HEK293 (cell line): ENCODE measurements around the gene COQ8B.

Source experiments
- CTCF ChIA-PET: fragments of 350-600 bp; formaldehyde crosslinking; extraction: SDS; loops from one replicate; lab custom pipeline; 2021; ENCODE audit warnings: antibody characterized with exemption; lab: Yijun Ruan, JAX
- POLR2A ChIA-PET: fragments of 300-600 bp; formaldehyde crosslinking; extraction: SDS; loops from one replicate; lab custom pipeline; 2020; ENCODE audit warnings: antibody characterized with exemption, inconsistent platforms; lab: Yijun Ruan, JAX
- H3K27ac ChIP-seq: fragments of 200-500 bp; sonication (Bioruptor generic); 2 replicates; pipeline ENCODE4 v1.5.1; 2014; ENCODE audit warnings: low read depth, low read length, control low read depth, inconsistent platforms; ENCODE audit errors: extremely low read depth
- H3K36me3 ChIP-seq, 2 experiments: fragments of 200-500 bp in 1 of 2; sonication (Bioruptor generic) in 1 of 2; 1 replicate in 1 of 2; 2 replicates in 1 of 2; pipeline ENCODE4 v1.5.1; 2014 to 2017; ENCODE audit warnings: inconsistent platforms in 2 of 2, low read length in 2 of 2; ENCODE audit not compliant: control insufficient read depth in 2 of 2, insufficient read depth in 1 of 2
- H3K4me1 ChIP-seq: fragments of 200-500 bp; sonication (Bioruptor generic); 2 replicates; pipeline ENCODE4 v1.5.1; 2014; ENCODE audit warnings: mild to moderate bottlenecking, low read length, inconsistent platforms; ENCODE audit not compliant: control insufficient read depth, insufficient read depth
- H3K4me3 ChIP-seq: 2 replicates; pipeline ENCODE4 v1.5.1; 2011; ENCODE audit warnings: low read depth, mild to moderate bottlenecking, control low read depth, low read length, moderate library complexity
- H3K9me3 ChIP-seq: fragments of 200-500 bp; sonication (Bioruptor generic); 2 replicates; pipeline ENCODE4 v1.5.1; 2014; ENCODE audit warnings: low read depth, low read length, inconsistent platforms; ENCODE audit not compliant: control insufficient read depth, insufficient read depth
- BCL11A ChIP-seq: fragments of 450-650 bp; formaldehyde crosslinking; IDR thresholded peaks from 2 replicates; pipeline ENCODE4 v1.5.1; 2016; ENCODE audit warnings: low read depth, missing biosample characterization, missing genetic modification characterization
- GFI1B ChIP-seq: fragments of 450-650 bp; formaldehyde crosslinking; IDR thresholded peaks from 2 replicates; pipeline ENCODE4 v1.5.1; 2016; ENCODE audit warnings: missing biosample characterization, missing genetic modification characterization
- GLIS1 ChIP-seq: fragments of 450-650 bp; formaldehyde crosslinking; IDR thresholded peaks from 2 replicates; pipeline ENCODE4 v1.5.1; 2016; ENCODE audit warnings: missing biosample characterization, missing genetic modification characterization
- HOXD13 ChIP-seq: sonication (generic); formaldehyde crosslinking; IDR thresholded peaks from 2 replicates; pipeline ENCODE4 v1.8.0; 2022; ENCODE audit warnings: missing genetic modification reagents, borderline replicate concordance
- KLF8 ChIP-seq: fragments of 450-650 bp; formaldehyde crosslinking; IDR thresholded peaks from 2 replicates; pipeline ENCODE4 v1.5.1; 2016; ENCODE audit warnings: missing biosample characterization, missing genetic modification characterization
- MYNN ChIP-seq: fragments of 450-650 bp; formaldehyde crosslinking; IDR thresholded peaks from 2 replicates; pipeline ENCODE4 v1.5.1; 2016; ENCODE audit warnings: missing biosample characterization, missing genetic modification characterization, borderline replicate concordance
- MZF1 ChIP-seq: fragments of 450-650 bp; formaldehyde crosslinking; IDR thresholded peaks from 2 replicates; pipeline ENCODE4 v1.5.1; 2017; ENCODE audit warnings: missing biosample characterization, missing genetic modification characterization, borderline replicate concordance
- OVOL3 ChIP-seq: fragments of 450-650 bp; formaldehyde crosslinking; IDR thresholded peaks from 2 replicates; pipeline ENCODE4 v1.5.1; 2016; ENCODE audit warnings: missing biosample characterization, missing genetic modification characterization
- TCF7L2 ChIP-seq: IDR thresholded peaks from 2 replicates; pipeline ENCODE4 v1.6.1; 2011; ENCODE audit warnings: low read depth, mild to moderate bottlenecking, inconsistent platforms, low read length, moderate library complexity, borderline replicate concordance
- ZNF214 ChIP-seq: fragments of 450-650 bp; formaldehyde crosslinking; IDR thresholded peaks from 2 replicates; pipeline ENCODE4 v1.5.1; 2017; ENCODE audit warnings: missing biosample characterization, mild to moderate bottlenecking, missing genetic modification characterization, borderline replicate concordance
- ZNF223 ChIP-seq: fragments of 450-650 bp; formaldehyde crosslinking; IDR thresholded peaks from 2 replicates; pipeline ENCODE4 v1.5.1; 2016; ENCODE audit warnings: missing biosample characterization, missing genetic modification characterization
- ZNF239 ChIP-seq: fragments of 450-650 bp; formaldehyde crosslinking; IDR thresholded peaks from 2 replicates; pipeline ENCODE4 v1.5.1; 2016; ENCODE audit warnings: missing biosample characterization, missing genetic modification characterization
- ZNF48 ChIP-seq: fragments of 450-650 bp; formaldehyde crosslinking; IDR thresholded peaks from 2 replicates; pipeline ENCODE4 v1.5.1; 2016; ENCODE audit warnings: missing biosample characterization, missing genetic modification characterization
- ZNF544 ChIP-seq: fragments of 450-650 bp; formaldehyde crosslinking; IDR thresholded peaks from 2 replicates; pipeline ENCODE4 v1.5.0; 2017; ENCODE audit warnings: missing biosample characterization, missing genetic modification characterization
- ZNF629 ChIP-seq: fragments of 450-650 bp; formaldehyde crosslinking; IDR thresholded peaks from 2 replicates; pipeline ENCODE4 v1.5.1; 2017; ENCODE audit warnings: missing biosample characterization, missing genetic modification characterization
- ZNF677 ChIP-seq: fragments of 450-650 bp; IDR thresholded peaks from 2 replicates; pipeline ENCODE4 v1.5.0; 2018; ENCODE audit warnings: missing biosample characterization, mild to moderate bottlenecking, missing genetic modification characterization, moderate library complexity
- TF ChIP-seq, protein P1 (sequence below): fragments of 450-650 bp; formaldehyde crosslinking; IDR thresholded peaks from 2 replicates; pipeline ENCODE4 v1.5.1; 2016; ENCODE audit warnings: missing biosample characterization, missing genetic modification characterization
- TF ChIP-seq, protein P2 (sequence below): fragments of 450-650 bp; formaldehyde crosslinking; IDR thresholded peaks from 2 replicates; pipeline ENCODE4 v1.5.1; 2016; ENCODE audit warnings: missing biosample characterization, missing genetic modification characterization
- TF ChIP-seq, protein P3 (sequence below): fragments of 450-650 bp; formaldehyde crosslinking; IDR thresholded peaks from 2 replicates; pipeline ENCODE4 v1.5.1; 2016; ENCODE audit warnings: missing biosample characterization, missing genetic modification characterization
- TF ChIP-seq, protein P4 (sequence below): fragments of 450-650 bp; formaldehyde crosslinking; IDR thresholded peaks from 2 replicates; pipeline ENCODE4 v1.5.1; 2016; ENCODE audit warnings: missing biosample characterization, missing genetic modification characterization

COQ8B gene

DNA sequence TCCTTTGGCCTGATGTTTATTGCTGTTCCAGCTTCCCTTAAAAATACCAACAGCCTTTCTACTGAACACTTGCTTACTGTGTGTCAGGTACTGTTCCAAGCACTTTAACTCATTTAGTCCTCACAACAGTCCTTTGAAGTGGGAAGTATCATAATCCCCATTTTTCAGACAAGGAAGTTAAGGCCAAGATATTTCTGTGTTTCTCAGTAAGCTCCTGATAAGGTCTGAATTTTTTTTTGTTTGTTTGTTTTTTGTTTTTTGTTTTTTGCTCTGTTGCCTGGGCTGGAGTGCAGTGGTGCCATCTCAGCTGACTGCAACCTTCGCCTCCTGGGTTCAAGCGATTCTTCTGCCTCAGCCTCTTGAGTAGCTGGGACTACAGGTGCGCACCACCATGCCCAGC lies 41.8 kb upstream of the COQ8B start:
- no peaks in the 10 kb centered on the region for H3K9me3 ChIP-seq
- ChIA-PET POLR2A (interaction anchor here (1.0 to 4.4 kb wide), 2 partner anchors 9 to 20 kb away, joined by 4 to 32 read pairs; partner anchors contain the start of gene RAB4B), CTCF (interaction anchor here (0.6 to 3.3 kb wide), 6 partner anchors 18 to 431 kb away, joined by 3 to 13 read pairs (median 4); partner anchors contain the start of gene RAB4B)
- no peak overlapping the region for H3K4me3 ChIP-seq
- TF ChIP-seq ZNF214 (no peak), HOXD13 (no peak), TCF7L2 (no peak), MZF1 (0 out of 2 replicates have a peak, but pooled peaks have one; percentile 4), MYNN (tag by site-specific recombination) (no peak), BCL11A (no peak), ZNF239 (tag by site-specific recombination) (peak; percentile 100), ZNF629 (tag by site-specific recombination) (no peak), OVOL3 (no peak), ZNF223 (tag by site-specific recombination) (no peak), ZNF48 (tag by site-specific recombination) (no peak), GFI1B (tag by site-specific recombination) (no peak), ZNF544 (tag by site-specific recombination) (no peak), ZNF677 (tag by site-specific recombination) (no peak), GLIS1 (tag by site-specific recombination) (no peak), KLF8 (no peak)
- TF ChIP-seq, protein P1, sequence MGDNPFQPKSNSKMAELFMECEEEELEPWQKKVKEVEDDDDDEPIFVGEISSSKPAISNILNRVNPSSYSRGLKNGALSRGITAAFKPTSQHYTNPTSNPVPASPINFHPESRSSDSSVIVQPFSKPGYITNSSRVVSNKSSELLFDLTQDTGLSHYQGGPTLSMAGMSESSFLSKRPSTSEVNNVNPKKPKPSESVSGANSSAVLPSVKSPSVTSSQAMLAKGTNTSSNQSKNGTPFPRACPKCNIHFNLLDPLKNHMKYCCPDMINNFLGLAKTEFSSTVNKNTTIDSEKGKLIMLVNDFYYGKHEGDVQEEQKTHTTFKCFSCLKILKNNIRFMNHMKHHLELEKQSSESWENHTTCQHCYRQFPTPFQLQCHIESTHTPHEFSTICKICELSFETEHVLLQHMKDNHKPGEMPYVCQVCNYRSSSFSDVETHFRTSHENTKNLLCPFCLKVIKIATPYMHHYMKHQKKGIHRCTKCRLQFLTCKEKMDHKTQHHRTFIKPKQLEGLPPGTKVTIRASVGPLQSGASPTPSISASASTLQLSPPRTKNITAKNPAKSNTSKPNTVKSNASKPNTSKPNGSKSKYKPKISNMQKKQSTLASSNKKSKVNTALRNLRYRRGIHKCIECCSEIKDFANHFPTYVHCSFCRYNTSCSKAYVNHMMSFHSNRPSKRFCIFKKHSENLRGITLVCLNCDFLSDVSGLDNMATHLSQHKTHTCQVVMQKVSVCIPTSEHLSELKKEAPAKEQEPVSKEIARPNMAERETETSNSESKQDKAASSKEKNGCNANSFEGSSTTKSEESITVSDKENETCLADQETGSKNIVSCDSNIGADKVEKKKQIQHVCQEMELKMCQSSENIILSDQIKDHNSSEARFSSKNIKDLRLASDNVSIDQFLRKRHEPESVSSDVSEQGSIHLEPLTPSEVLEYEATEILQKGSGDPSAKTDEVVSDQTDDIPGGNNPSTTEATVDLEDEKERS (tag by site-specific recombination) = no peak
- TF ChIP-seq, protein P2, sequence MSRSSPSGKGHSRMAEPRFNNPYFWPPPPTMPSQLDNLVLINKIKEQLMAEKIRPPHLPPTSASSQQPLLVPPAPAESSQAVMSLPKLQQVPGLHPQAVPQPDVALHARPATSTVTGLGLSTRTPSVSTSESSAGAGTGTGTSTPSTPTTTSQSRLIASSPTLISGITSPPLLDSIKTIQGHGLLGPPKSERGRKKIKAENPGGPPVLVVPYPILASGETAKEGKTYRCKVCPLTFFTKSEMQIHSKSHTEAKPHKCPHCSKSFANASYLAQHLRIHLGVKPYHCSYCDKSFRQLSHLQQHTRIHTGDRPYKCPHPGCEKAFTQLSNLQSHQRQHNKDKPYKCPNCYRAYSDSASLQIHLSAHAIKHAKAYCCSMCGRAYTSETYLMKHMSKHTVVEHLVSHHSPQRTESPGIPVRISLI (tag by site-specific recombination) = 0 out of 2 replicates have a peak, but pooled peaks have one; percentile 15
- TF ChIP-seq, protein P3, sequence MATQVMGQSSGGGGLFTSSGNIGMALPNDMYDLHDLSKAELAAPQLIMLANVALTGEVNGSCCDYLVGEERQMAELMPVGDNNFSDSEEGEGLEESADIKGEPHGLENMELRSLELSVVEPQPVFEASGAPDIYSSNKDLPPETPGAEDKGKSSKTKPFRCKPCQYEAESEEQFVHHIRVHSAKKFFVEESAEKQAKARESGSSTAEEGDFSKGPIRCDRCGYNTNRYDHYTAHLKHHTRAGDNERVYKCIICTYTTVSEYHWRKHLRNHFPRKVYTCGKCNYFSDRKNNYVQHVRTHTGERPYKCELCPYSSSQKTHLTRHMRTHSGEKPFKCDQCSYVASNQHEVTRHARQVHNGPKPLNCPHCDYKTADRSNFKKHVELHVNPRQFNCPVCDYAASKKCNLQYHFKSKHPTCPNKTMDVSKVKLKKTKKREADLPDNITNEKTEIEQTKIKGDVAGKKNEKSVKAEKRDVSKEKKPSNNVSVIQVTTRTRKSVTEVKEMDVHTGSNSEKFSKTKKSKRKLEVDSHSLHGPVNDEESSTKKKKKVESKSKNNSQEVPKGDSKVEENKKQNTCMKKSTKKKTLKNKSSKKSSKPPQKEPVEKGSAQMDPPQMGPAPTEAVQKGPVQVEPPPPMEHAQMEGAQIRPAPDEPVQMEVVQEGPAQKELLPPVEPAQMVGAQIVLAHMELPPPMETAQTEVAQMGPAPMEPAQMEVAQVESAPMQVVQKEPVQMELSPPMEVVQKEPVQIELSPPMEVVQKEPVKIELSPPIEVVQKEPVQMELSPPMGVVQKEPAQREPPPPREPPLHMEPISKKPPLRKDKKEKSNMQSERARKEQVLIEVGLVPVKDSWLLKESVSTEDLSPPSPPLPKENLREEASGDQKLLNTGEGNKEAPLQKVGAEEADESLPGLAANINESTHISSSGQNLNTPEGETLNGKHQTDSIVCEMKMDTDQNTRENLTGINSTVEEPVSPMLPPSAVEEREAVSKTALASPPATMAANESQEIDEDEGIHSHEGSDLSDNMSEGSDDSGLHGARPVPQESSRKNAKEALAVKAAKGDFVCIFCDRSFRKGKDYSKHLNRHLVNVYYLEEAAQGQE = no peak
- TF ChIP-seq, protein P4, sequence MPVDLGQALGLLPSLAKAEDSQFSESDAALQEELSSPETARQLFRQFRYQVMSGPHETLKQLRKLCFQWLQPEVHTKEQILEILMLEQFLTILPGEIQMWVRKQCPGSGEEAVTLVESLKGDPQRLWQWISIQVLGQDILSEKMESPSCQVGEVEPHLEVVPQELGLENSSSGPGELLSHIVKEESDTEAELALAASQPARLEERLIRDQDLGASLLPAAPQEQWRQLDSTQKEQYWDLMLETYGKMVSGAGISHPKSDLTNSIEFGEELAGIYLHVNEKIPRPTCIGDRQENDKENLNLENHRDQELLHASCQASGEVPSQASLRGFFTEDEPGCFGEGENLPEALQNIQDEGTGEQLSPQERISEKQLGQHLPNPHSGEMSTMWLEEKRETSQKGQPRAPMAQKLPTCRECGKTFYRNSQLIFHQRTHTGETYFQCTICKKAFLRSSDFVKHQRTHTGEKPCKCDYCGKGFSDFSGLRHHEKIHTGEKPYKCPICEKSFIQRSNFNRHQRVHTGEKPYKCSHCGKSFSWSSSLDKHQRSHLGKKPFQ = no peak
- peaks cover 19% of the 10 kb centered on the region for H3K4me1 ChIP-seq
- H3K27ac ChIP-seq = peak overlapping the region; percentile 24; the same call in 1 of the 2 replicates
- peaks cover 90 to 100% of the 10 kb centered on the region in 2 experiments for H3K36me3 ChIP-seq
